Measurements from ENCODE around the gene RECK.

DNA sequence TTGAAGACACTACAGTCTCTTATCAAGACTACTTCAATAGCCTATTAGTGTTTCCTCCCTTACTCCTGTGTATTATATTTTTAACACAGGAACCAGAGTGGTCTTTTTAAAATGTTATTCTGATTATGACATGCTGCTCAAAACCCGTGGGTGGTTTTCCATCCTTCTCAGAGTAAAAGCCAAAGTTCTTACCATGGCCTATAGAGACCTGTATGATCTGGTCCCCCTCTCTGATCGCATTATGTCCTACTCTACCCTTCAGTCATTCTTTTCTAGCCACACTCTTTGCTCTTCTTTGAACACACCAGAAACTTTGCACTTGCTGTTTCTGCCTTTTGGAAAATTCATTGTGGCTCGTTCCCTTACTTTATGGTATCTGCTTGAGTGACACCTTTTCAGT, 13.8 kb downstream of the RECK start:
- TF ChIP-seq POLR2A (IDR thresholded peaks at IDR 0.05), result no peak
- TF ChIP-seq CTCF (IDR thresholded peaks at IDR 0.05), result no peak

Measured in uterus (tissue), 2 donors.